GM18870 (cell line): ENCODE measurements around the gene TMEM38B.
A peak's percentile ranks its signal among the peaks of the same experiment; 100 is the strongest.
"Not testable (repeated sequence)": the region's sequence is repeated elsewhere in the genome, so short reads cannot be mapped to it uniquely, and the experiment has no call there.

Experiments
- ATAC-seq: cut with Tn5 transposase; IDR thresholded peaks from one replicate; pipeline ENCODE4 v1.9.1; 2021; ENCODE audit warnings: moderate library complexity; ENCODE audit not compliant: unreplicated experiment

Gene TMEM38B

GRCh38 chr9:105681313-105681712, 13.0 kb upstream of the TMEM38B start:
- no peak for ATAC-seq

GRCh38 chr9:105681724-105682123, 12.6 kb upstream of the TMEM38B start:
- no peak for ATAC-seq

DNA sequence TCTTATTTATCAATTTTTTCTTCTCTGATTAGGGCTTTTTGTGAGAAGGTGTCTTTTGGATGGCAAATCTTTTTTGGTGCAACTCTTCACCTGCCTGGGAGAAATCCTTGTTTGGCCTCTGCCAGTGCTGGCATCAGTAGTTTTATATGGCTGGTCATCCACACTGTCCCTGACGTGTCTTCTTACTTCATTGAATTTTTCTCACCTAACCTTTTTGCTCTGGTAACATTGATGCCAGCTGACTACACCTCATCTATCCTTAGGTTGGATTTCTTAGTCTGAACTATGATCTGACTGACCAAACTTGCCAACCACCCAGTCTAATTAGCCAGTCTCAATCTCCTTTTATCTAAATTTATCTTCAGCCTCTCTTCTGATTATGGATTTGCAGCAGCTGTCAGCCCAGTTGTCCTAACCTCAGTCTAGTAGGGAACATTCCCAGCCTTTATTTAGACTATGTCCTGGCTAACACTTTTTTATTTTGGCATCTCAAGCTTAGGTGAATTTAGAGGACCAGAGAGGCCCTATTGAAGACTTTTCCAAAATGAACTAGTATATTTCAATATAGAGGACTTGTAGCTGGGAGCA, 10.6 kb upstream of the TMEM38B start:
- no peak for ATAC-seq

- ATAC-seq = no peak
Observed at GRCh38 chr9:105686936-105687335, 7.4 kb upstream of the TMEM38B start.

GRCh38 chr9:105690742-105691141, 3.6 kb upstream of the TMEM38B start:
- no peak for ATAC-seq

DNA sequence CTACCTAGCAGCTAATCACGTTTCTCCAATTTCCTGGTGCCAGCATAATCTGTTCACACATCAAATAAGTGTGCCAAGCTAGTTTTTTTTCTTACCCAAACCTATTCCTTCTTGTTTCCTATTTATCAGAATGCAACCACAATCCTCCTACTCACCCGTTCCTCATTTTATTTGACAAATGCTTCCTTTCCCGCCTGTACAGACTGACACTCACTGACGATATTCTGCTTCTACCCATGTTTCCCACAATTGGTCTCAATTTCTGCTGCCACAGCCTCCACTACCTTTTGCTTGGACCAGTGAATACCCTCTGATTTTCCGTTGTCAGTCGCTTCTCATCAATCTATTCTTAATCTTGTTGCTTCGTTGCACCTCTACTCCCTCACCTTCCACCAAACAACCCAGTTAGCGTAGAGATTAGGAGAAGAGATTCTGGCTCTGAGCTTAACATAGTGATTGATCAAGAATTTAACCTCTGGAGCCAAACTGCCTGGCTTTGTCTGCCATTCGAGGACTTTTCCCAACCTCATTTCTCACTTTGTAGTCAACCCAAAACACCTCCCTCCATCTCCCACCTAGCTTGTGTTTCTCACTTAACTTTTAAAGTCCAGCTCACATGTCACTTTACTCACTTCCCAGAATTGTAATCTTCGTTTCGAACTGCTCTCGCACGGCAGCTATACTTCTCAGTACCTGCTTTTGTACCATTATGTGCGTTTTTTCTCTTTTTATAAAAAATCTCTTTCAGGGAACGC, 729 bp upstream of the TMEM38B start:
- peak; percentile 40 for ATAC-seq

GRCh38 chr9:105694848-105695581, 674 bp downstream of the TMEM38B start:
- peak; percentile 55 for ATAC-seq

DNA sequence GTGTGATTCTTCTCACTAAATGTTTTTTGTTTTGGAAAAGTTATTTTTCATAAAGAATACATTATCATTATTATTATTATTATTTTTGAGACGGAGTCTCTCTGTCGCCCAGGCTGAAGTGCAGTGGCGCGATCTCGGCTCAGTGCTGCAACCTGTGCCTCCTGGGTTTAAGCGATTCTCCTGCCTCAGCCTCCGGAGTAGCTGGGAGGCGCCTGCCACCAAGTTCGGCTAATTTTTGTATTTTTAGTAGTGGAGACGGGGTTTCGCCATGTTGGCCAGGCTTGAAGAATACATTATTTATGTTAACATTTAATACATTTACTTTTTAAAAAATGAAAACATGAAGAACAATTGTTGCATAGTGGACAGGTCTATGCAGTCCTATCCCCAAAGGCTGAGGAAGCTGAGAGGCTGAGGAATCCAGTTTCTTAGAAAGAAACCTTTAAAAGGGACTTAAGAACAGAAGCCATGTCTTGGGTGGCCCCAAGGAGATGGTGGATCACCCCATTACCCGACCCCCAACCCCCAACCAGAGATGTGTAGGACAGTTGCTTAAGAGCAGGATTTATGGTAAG, 2.0 kb downstream of the TMEM38B start:
- no peak for ATAC-seq

- ATAC-seq = no peak
Observed at GRCh38 chr9:105697871-105698270, 3.5 kb downstream of the TMEM38B start.

DNA sequence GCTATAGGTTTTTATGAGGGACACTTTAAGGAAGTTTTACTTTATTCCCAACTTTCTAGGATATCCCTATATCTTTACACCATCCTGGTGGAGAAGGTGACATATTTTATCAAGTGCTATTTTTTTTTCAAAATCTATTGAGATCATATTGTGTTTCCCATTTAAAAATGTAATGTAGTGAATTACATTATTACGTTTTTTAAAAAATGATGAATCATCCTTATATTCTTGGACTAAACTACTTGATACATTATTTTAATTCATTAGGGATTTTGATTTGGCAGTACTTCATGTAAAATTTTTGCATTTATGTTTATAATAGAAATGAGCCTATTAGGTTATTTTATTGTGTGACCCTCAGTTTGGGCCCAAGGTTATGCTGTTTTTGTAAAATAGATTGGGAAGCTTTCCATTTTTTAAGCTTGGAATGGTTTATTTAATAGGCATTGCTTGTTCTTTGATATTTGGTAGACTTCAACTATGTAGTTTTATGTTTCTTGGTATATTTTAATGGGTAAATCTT, 4.1 kb downstream of the TMEM38B start:
- no peak for ATAC-seq

- ATAC-seq = no peak
Observed at GRCh38 chr9:105700668-105701067, 6.3 kb downstream of the TMEM38B start.

GRCh38 chr9:105701145-105701544, 6.8 kb downstream of the TMEM38B start:
- no peak for ATAC-seq

DNA sequence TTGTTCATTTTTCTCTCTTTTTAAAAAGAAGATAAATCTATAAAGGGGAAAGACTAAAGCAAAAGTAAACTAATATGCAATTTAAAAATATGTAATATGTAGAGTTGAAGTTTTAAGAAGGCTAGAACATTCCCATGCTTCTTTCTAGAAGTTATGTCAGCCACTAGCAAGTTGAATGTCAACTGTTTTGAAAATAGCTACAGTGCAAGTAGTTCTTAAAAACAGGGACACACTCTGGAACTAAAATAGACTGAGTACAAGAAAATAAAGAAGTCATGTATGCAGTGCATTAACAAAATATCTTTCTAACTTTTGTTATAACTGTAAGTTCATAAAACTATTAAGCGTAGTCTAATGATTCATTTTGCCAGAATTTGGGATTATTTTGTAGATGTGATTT, 7.9 kb downstream of the TMEM38B start:
- no peak for ATAC-seq

DNA sequence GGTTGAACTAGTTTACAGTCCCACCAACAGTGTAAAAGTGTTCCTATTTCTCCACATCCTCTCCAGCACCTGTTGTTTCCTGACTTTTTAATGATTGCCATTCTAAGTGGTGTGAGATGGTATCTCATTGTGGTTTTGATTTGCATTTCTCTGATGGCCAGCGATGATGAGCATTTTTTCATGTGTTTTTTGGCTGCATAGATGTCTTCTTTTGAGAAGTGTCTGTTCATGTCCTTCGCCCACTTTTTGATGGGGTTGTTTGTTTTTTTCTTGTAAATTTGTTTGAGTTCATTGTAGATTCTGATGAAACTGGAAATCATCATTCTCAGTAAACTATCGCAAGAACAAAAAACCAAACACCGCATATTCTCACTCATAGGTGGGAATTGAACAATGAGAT, 9.3 kb downstream of the TMEM38B start:
- ATAC-seq = not testable (repeated sequence)

DNA sequence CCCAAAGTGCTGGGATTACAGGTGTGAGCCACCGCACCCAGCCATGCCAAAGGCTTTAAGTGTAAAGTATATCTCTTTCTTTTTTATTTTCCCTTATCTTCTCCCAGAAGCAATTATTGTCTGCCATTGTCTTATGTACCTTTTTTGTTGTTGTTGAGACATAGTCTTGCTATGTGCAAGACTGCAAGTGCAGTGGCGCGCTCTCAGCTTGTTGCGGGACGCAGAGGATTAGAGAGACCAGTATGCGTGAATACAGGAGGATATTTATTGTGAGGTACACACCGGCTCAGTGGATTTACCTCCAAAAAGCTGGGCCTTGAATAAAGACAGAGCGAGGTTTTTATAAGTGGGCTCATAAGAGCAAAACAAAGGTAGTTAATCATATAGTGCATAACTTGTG, 11.8 kb downstream of the TMEM38B start:
- ATAC-seq = no peak

GRCh38 chr9:105708405-105708804, 14.1 kb downstream of the TMEM38B start:
- peak; percentile 72 for ATAC-seq

- ATAC-seq = no peak
Observed at GRCh38 chr9:105710638-105711037, 16.3 kb downstream of the TMEM38B start.

DNA sequence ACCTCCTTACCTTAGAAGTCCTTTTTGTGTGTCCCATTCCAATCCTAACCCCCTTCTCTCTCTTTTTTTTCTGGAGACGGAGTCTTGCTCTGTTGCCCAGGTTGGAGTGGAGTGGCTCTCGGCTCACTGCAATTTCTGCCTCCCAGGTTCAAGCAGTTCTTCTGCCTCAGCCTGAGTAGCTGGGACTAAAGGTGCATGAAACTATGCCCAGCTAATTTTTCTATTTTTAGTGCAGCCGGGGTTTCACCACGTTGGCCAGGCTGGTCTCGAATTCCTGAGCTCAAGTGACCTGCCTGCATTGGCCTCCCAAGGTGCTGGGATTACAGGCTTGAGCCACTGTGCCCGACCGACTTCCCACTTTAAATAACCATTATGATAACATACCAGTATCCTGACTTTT, 17.5 kb downstream of the TMEM38B start:
- no peak for ATAC-seq

DNA sequence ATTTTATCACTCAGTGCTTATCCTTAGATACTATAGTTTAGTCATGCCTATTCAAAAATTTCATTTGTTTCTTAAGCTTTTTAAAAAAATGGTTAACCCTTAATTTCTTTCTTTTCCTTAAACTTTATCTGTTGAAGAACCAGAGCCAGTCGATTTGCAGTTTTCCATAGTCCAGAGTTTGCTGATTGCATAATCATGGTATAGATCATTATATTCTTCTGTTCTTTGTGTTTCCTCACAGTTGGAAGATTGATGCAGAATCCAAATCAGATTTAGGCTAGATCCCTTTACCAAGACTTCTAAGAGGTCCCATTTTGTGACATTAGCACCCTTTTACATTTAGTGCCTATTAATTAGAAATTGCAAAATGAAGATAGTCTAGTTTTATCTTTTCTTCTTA, 18.0 kb downstream of the TMEM38B start:
- no peak for ATAC-seq

DNA sequence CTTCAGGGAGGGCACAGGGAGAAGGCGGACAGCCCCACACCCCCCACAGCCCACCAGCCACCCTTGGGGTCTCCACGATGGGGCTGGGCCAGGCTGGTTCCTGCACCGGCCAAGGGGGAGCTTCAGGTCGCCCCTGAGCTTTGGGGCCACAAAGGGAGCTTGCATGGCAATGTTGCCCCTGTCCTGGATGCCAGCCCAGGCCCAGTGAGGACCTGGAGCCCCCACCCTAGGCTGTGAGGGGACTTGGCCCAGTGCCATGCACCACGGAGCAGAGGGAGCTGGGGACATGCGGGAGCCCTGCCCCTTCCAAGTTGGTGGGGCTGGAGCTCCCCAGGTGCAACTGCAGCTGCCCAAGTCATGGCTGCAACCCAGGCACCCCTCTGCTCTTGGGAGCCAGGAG, 18.4 kb downstream of the TMEM38B start:
- no peak for ATAC-seq

DNA sequence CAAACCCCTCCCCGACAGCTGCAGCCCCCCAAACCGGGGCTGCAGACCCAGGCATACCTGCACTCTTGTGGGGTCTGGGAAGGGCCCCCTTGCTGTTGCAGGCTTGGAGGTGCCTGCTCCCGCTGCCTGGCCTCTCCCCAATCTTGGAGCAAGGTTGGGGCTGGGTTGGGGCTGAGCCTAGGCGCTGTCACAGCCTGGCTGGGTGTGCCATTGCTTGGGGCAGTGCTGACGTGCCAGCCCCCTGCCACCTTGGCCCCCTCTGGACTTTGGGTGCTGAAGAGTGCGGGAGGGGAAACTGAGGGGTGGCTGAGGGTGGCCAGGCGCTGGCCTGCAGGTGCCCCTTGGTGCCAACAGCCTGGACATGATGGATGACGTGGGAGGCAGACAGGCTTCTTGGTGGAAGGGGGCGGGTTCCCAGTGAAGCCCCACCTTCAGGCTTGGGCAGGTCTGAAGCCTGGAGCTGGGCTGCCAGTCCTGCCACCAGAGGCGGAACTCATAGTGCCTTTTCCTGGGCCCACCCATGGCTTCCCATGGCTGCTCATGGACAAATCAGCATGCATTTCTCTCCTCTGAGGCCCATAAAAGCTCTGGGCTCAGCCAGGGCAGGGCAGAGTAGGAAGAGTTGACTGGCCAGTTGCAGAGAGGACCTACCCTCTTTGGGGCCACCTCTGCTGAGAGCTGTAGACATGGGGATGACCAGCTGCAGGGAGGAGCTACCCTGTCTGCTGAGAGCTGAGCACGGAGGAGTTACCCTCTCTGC, 19.1 kb downstream of the TMEM38B start:
- no peak for ATAC-seq
